Astrocyte of the cerebellum (primary cell): ENCODE measurements around the gene DEF6.

Experiments
- DNase-seq: peaks from one replicate; pipeline ENCODE4 v3.0.0-alpha.2; 2011; ENCODE audit warnings: low read depth
- H3K4me3 ChIP-seq: 2 replicates; pipeline ENCODE4 v1.5.1; 2011; ENCODE audit warnings: mild to moderate bottlenecking, low read depth, low read length, moderate library complexity
- in situ Hi-C: cut with HindIII; loops from 2 replicates; pipeline ENCODE4 v1.10.0; 2017; ENCODE audit warnings: low sequenced_read_pairs
- TF ChIP-seq, protein P1 (sequence below): IDR thresholded peaks from 2 replicates; pipeline ENCODE4 v1.5.1; 2012; ENCODE audit warnings: low read length, low read depth, moderate library complexity, mild to moderate bottlenecking; ENCODE audit errors: missing control alignments

DEF6 gene

DNA sequence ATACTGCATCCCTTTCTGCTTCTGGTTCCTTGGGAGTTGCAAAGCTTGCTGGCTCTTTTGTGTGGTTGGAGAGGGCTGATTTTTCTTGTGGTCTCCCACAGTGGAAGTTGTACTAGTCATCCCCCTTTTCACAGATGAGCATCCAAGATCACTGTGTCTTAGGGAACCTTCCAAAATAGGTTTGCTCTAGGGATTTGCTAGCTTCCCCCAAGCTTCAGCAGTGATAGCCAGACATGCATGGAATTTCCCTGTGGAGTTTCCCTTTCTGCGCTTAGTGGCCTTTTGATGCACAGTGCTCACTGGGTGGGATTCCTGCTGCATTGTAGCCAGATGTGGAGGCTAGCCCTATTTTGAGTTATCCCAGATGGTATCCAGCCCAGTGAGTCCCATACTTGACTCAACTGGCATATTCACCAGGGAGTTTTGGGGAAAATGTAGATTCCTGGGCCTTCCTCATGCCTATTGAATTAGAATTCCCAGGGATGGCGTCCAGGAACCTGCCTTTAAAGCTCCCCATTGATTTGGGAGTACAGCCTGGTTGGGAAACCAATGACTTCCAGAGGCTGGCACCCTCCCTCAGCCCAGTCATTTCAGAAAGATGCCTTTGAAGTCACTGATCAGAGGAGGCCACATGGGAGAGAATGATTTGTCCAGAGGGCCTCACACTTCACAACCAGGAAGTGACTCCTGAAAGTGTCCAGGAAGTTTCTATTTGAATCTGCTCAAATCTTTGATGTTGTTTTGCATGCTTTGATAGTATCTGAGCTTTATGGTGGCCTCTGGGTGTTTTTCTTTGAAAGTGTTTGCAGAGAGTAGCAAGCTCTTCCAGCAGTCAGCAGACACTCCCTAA, 70.6 kb downstream of the DEF6 start:
- DNase-seq: peak; percentile 82
- in situ Hi-C loops: no loop called here
- TF ChIP-seq, protein P1, sequence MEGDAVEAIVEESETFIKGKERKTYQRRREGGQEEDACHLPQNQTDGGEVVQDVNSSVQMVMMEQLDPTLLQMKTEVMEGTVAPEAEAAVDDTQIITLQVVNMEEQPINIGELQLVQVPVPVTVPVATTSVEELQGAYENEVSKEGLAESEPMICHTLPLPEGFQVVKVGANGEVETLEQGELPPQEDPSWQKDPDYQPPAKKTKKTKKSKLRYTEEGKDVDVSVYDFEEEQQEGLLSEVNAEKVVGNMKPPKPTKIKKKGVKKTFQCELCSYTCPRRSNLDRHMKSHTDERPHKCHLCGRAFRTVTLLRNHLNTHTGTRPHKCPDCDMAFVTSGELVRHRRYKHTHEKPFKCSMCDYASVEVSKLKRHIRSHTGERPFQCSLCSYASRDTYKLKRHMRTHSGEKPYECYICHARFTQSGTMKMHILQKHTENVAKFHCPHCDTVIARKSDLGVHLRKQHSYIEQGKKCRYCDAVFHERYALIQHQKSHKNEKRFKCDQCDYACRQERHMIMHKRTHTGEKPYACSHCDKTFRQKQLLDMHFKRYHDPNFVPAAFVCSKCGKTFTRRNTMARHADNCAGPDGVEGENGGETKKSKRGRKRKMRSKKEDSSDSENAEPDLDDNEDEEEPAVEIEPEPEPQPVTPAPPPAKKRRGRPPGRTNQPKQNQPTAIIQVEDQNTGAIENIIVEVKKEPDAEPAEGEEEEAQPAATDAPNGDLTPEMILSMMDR: no peak
- H3K4me3 ChIP-seq: no peak overlapping the region

DNA sequence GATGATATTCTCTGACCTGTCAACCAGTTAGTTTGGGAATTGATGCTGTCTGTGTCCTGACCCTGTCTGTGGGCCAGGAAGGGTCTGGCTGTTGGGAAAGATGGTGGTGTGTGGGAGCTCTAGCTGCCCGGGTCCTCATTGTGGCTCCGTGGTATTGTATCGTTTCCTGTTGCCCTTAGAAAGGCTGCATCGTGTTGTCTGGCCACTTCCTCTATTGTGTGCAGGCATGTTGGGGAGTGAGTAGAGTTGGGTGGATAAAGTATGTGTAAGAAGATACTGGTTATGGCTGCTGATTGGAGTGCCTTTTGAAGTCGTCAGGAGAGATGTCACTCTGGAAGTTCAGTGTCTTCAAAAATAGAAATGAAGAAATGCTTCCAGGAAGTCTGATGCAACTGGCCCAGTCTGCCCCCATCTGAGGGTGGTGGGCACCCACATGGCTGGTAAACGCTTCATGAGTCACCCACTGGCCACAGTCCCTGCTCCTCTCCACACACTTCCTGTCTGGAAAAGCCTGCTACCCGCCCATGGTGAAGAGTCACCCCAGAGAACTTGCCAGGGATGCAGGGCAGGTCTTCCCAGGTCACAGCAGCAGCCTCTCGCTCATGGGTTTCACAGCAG, 72.6 kb downstream of the DEF6 start:
- DNase-seq: peak; percentile 63
- in situ Hi-C loops: no loop called here
- TF ChIP-seq, protein P1: no peak
- no peak overlapping the region for H3K4me3 ChIP-seq

DNA sequence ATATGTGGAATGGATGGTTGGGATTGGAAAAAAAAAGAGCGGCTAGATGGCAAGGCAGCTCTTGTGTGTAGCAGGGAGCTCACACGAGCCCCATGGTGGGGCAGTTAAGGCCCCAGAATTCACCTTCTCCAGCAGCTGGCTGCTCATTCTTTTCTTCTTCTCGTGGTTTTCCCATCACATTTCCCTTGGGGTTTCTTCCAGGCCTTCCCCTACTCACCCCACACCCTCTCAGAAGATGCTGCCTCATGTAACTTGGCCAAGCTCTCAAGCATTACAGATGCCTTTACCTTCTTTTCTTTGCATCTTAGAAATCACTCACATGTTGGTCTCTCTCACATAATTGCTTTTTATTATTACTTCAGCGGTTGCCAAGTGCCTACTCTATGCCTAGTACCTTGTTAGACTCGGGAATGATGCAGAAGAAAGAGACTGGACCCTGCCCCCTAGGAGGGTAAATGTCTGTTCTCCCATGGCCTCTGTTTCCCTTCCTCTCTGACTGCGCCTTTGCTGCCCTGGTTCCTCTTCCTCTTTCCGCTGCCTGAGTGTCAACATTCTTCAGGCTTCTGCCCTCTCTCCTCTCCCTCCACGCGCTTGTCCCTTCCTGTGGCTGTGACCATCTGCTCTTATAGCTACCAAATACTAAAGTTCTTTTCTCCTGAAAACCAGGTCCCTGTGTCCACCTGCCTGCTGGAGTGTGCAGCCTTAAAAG, 73.3 kb downstream of the DEF6 start:
- in situ Hi-C loops: no loop called here
- TF ChIP-seq, protein P1: no peak
- no peak for DNase-seq
- H3K4me3 ChIP-seq: no peak overlapping the region
